HG02973 (cell line): ENCODE results near the gene ADIRF.
"Not testable (repeated sequence)": the region's sequence is repeated elsewhere in the genome, so short reads cannot be mapped to it uniquely, and the experiment has no call there.

Source experiments
- ATAC-seq: cut with Tn5 transposase; IDR thresholded peaks from one replicate; pipeline ENCODE4 v1.9.1; 2021; ENCODE audit warnings: moderate library complexity; ENCODE audit not compliant: unreplicated experiment

The ADIRF gene

DNA sequence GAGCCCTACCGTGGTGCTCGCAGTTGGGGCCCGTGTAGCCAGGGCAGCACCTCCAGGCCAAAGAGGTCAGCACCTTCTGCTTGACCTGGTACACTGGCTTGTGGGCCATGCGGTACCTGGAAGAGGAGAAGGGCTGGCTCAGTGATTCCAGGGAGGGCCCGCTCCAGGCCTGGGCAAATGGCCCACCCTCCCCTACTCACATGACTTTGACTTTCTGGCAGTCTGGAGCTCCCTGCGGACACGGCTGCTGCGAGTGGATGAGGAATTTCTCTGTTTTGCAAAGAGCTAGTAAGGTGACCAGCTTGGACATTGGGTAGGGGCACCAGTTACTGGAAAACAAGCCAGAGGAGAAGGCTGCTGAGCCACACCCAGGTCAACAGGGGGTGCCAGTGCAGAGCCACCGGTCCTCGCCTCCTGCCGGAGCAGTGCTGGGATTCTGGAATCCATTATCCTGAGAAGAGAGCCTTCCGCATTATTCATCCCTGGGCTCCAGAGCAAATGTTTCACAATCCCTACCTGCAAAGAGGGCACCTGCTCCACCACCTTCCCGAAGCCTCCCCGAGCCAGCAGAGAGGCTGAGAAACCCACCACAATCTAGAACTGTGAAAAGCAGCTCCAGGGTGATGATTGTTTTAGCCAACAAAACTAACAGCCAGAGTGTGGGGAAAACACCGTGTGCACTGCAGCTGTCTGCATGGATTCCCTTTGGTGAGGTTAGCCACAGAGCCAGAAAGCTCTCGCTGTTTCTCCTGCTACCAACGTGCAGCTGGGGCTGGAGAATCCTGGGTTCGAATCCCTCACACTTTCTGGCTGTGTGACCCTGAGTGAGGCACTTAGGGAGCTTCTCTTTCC, 22.7 kb upstream of the ADIRF start:
- ATAC-seq: no peak

GRCh38 chr10:86946213-86947155, 21.8 kb upstream of the ADIRF start:
- ATAC-seq: no peak

DNA sequence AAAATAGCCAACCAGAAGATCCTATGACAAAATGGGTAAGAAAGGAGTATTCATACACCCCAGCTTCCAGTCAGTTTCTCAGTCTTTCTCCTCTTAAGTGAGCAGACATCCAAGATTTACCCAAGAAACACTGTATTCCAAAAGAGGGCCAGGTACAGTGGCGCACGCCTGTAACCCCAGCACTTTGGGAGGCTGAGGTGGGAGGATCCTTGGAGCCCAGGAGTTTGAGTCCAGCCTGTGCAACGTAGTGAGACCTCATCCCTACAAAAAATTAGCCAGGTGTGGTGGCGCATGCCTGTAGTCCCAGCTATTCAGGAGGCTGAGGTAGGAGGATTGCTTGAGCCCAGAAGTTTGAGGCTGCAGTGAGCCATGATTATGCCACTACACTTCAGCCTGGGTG, 20.5 kb upstream of the ADIRF start:
- not testable (repeated sequence) for ATAC-seq

- ATAC-seq: no peak
Measured at GRCh38 chr10:86950349-86950748, 17.9 kb upstream of the ADIRF start.

DNA sequence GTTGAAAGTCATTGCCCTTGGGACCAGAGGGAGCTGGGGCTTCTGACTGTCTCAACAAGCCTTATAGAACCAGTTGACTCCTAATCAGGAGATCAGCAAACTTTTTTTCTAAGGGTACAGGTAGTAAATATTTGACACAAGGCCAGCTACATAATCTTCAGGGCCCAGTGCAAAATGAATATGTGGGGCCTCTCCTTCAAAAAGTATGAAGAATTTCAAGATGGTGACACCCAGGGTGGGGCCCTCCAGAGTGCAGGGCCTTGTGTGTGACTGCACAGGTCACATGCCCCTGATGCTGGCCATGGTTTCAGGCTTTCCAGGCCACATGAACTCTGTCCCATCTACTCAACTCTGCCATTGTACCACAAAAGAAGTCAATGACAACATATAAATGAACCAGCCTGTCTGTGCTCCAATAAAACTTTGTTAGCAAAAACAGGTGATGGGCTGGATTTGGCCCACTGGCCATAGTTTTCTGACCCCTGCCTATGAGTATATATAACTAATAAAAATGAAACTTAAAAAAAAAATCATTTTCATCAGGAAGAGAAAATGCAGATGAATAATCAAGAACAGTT, 17.0 kb upstream of the ADIRF start:
- no peak for ATAC-seq

DNA sequence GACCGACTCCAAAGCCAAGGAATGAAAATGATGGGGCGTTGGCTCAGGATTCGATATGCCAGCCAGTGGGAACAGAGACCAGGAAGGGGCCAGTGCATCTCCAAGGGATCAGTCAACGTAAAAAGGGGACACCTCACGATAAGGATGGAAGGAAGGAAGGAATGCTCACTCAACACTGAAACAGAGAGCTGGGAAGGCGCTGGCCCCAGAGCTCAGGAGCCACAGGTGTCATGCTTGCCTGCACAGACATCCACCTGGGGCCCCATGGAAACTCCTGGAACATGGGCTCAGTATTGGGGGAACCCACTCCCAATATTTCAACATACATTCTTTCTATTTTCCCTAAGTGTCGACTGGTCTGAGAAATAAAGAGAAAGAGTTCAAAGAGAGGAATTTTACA, 16.2 kb upstream of the ADIRF start:
- ATAC-seq: no peak

DNA sequence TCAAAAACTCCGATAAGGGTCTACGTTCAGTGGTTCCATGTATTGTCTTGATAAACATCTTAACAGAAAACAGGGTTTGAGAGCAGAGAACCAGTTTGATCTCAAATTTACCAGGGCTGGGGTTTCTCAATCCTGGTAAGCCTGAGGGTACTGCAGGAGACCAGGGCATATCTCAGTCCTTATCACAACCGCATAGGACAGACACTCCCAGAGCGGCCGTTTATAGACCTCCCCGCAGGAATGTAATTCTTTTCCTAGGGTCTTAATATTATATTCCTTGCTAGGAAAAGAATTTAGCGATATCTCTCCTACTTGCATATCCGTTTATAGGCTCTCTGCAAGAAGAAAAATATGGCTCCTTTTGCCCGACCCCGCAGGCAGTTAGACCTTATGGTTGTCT, 15.6 kb upstream of the ADIRF start:
- not testable (repeated sequence) for ATAC-seq

- ATAC-seq: no peak
Measured at GRCh38 chr10:86953747-86954680, 14.3 kb upstream of the ADIRF start.

GRCh38 chr10:86954681-86955500, 13.4 kb upstream of the ADIRF start:
- no peak for ATAC-seq

GRCh38 chr10:86955501-86956194, 12.6 kb upstream of the ADIRF start:
- no peak for ATAC-seq

- ATAC-seq: no peak
Measured at GRCh38 chr10:86956195-86956847, 12.0 kb upstream of the ADIRF start.

- no peak for ATAC-seq
Measured at GRCh38 chr10:86956848-86957448, 11.3 kb upstream of the ADIRF start.

GRCh38 chr10:86957471-86958115, 10.7 kb upstream of the ADIRF start, which contains the start of gene MMRN2:
Gene MMRN2 (minus strand): TSS chr10:86957615. CDS start chr10:86957541, 74 bp downstream.
- no peak for ATAC-seq

GRCh38 chr10:86958116-86958900, 10.0 kb upstream of the ADIRF start, which contains the start of gene SNCG:
Gene SNCG (plus strand): TSS chr10:86958599. CDS start chr10:86958698, 99 bp downstream.
- ATAC-seq: no peak

GRCh38 chr10:86958901-86959736, 9.2 kb upstream of the ADIRF start:
- ATAC-seq: no peak

DNA sequence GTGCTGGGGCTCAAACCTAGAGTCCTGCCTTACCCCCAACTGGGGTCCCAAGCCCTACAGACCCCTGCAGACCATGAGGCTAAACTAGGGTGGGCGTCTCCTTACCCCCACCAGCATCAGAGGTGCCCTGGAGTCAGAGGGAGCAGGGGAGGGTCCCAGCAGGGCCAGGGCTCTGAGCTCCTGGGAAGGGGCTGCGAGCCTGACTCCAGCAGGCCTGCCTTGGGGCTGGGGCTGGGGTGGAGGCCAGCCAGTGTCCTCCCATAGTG, 8.6 kb upstream of the ADIRF start:
- ATAC-seq: no peak
